HG03521 (cell line): ENCODE data around the gene ITGB2.
"Not testable (repeated sequence)": the region's sequence is repeated elsewhere in the genome, so short reads cannot be mapped to it uniquely, and the experiment has no call there.

Experiments used
- ATAC-seq: cut with Tn5 transposase; IDR thresholded peaks from one replicate; pipeline ENCODE4 v1.9.1; 2021; ENCODE audit warnings: mild to moderate bottlenecking, moderate library complexity; ENCODE audit not compliant: unreplicated experiment

The ITGB2 gene

DNA sequence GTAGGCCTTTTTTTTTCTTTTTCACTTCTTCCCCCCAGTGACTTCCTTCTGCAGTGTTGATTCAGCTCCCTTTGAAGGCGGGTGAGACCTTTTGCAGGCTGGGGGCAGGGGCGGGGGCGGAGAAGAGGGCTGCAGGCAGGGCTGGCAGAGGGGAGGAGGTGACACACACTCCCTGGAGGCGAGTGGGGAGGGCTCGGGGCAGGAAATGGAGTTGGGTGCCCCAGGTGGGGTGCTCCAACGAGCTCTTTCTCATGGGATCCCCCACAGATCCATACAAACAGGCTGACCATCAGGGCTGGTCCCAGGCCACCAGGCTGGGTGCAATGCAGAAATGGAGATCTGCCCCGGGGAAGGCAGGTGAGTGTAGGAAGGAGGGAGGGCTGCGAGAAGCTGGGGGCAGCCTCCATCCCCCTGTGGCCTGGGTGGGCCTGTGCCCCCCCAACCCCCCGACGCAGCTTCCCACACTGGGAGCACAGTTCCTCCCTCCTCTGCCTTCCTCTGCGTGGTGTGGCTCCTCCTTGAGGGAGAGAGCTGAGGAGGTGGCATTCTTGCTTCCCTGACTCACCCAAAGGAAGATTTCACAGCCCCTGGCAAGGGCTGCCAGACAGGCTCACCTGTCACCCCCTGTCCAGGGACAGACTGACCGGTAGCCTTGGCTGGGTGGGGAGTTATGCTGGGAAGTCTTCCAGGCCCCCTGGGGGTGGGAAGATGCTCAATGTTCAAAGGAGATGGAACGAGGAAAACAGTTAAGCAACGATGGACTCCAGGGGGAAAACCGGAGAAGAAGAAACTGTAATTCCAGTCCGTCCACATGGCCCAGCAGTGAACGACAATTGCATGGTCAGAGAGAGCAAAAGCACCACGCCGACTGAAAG, 7.1 kb upstream of the ITGB2 start:
- no peak for ATAC-seq

- ATAC-seq = no peak
Observed at GRCh38 chr21:44927259-44927586, 6.5 kb upstream of the ITGB2 start.

DNA sequence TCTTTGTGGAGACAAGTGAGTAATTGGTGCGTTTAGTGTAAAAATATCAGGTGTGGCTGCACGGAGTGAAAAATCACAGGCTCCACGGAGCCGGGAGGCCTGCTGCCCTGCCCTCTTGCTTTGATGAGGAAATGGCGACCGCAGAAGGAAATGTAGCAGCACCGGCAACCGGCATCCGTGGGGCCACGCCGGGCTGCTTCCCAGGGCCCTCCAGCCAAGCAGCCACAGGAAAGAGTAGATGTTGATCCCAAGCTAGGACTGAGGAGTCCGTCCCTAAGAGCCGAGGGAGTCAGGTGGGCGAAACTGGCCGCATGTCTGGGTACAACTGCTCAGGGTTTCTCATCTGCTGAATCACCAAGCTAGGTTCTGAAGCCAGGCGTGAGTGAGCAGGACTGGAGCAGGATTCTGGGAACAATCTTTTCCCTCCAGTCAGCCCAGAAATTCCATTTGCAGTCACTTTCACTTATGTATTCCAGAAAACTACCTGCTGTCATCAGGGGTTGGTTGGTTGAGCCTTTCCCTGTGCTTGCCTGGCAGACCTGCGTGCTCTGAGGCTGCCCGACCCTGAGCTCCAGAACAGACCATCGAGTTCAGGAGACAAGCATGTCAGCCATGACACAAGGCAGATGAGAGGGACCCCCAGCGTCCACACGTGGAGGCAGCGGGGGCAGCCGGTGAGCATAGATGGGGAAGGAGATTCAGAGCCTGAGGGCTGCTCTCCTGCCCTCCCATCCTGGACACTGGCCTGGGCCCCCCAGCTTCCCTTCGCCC, 5.8 kb upstream of the ITGB2 start:
- no peak for ATAC-seq

DNA sequence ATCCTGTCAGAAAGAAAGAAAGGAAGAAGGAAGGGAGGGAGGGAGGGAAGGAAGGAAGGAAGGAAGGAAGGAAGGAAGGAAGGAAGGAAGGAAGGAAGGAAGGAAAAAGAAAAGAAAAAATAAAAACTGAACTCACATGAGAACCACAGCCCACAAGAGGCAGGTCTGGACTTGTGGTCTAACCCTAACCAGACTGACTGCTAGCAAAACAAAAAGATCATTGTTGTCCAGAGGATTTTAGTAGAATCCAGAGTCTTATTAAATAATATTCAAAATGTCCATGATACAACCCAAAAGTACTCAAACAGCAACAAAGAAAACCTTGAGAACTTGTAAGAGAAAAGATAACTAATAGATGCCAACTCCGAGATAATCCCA, 4.7 kb upstream of the ITGB2 start:
- ATAC-seq = no peak

GRCh38 chr21:44924606-44925377, 4.1 kb upstream of the ITGB2 start:
- ATAC-seq = no peak

- ATAC-seq = no peak
Observed at GRCh38 chr21:44923480-44924084, 2.9 kb upstream of the ITGB2 start.

- no peak for ATAC-seq
Observed at GRCh38 chr21:44921928-44922327, 1.2 kb upstream of the ITGB2 start.

DNA sequence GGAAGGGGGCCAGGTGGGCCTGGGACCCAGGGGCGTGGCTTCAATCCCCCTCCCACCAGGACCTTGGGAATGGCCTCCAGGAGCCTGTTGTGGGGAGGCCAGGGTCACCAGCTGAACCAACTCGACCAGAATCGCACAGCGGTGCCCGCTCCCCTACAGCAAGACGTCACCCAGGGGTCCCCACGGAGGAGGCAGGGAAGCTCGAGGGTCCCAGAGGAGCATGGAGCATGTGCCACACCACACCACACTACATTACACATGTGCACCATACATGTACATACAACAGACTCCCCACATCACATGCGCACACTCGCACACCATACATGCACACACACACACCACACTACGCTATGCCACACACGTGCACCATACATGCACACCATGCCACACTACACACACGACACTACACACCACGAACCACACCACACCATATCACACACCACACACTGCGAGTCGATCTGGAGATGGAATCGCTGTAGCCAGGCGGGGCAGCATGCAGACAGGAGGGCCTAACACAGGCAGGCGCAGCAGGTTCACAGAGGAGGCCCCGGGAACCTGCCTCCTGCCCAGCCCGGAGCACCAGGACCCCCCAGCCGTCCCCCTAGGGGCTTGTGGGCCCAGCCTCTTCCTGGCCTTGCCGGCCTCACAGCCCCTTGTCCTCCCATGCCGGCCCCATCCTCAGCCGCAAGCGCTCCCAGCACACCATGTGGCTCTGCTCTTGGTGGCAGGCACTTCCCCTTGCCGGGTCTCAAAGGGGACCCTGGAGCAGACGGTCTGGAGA, 596 bp downstream of the ITGB2 start:
- ATAC-seq = no peak

- ATAC-seq = no peak
Observed at GRCh38 chr21:44919111-44919912, 1.4 kb downstream of the ITGB2 start.

GRCh38 chr21:44918581-44919033, 2.1 kb downstream of the ITGB2 start:
- no peak for ATAC-seq

GRCh38 chr21:44918107-44918470, 2.6 kb downstream of the ITGB2 start:
- ATAC-seq = no peak

DNA sequence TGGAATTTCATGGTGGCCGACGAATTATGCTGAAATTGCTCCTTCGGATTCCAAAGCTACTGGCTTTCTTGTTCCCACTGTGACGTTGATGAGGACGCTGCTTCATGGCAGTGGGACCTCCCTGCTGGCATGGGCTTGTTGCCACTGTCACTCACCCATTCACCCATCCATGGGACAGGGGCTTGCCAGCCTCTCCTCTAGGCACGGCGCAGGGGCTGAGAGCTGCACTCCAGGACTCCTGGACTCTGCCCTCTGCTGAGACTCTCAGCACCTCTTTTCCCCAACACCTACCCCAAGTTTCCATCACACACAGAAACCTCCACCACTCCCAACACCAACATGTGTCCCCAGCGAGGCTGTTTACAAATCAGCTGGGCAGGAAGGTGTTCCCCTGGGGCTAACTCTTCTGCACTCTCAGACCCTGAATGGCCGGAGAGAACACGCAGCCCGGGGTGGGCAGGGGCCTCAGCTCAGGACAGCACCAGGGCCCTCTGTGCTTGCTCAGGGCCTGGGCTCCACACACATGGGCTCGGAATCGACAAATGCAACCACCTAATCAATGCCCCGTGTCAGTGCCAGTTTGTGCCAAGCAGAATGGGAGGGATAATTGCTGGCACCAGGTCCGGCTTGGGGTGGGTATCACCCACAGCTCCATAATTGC, 3.1 kb downstream of the ITGB2 start:
- ATAC-seq = no peak

GRCh38 chr21:44916965-44917364, 3.7 kb downstream of the ITGB2 start:
- ATAC-seq = no peak

DNA sequence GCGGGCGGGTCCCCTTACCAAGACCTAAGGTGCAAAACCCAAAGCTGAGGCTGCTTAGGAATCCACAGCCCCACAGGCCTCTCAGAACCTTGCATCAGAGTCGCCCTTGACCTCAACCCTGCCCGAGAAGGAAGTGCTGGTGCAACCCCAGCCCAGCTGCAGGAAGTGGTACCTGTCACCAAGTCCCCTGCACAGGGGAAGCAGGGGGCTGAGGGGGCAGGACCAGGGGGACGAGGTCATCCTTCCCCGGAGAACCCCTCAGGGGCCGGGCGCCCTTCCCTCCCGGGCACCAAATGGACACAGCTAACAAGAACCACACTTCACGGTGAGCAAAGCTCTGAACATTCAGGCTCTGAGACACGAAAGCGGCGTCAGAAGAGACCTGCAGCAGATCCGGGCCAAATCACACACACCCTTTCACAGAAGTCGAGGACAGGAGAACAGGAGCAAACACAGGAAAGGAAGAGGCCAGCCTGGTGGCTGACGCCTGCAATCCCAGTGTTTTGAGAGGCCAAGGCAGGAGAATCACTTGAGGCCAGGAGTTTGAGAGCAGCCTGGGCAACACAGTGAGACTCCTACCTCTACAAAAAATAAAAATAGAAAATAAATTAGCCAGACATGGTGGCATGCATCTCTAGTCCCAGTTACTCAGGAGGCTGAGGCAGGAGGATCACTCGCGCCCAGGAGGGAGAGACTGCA, 6.4 kb downstream of the ITGB2 start:
- ATAC-seq = no peak

GRCh38 chr21:44913425-44914175, 7.1 kb downstream of the ITGB2 start:
- ATAC-seq = no peak

- ATAC-seq = not testable (repeated sequence)
Observed at GRCh38 chr21:44912506-44913412, 7.9 kb downstream of the ITGB2 start.

DNA sequence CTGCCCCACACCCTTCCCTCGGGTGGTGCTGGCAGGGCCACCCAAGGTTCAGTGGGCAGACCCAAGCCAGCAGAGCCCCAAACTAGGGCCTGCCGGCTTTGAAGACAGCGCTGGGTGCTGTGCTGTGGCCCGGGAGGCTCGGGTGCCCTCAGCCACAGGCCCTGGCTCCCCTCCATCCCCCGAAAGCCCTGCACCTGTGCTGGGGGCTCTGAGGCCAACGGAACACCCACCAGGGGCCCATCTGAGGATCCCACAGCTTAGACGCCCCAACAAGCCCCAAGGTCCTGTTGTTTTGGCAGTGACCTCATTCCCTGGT, 8.6 kb downstream of the ITGB2 start:
- ATAC-seq = no peak
